A673 (cell line): ENCODE data around the gene DGKQ. TPM values are rescaled to one million over a fixed set of nuclear protein-coding genes. Genes with fewer than 3 reads are reported as not detected.

Source experiments
- BruUV-seq: library from RNA; stranded (reverse); fragments of 400-500 nt; replicated peaks from 2 replicates; lab custom pipeline; 2021; lab: Mats Ljungman, UMichigan
- CTCF ChIA-PET: fragments of 300-600 bp; sonication (Branson Sonifier 250); formaldehyde crosslinking; loops from one replicate; lab custom pipeline; 2022; ENCODE audit warnings: antibody characterized with exemption; lab: Charles Lee
- POLR2A ChIA-PET: fragments of 300-600 bp; sonication (Branson Sonifier 250); formaldehyde crosslinking; loops from one replicate; lab custom pipeline; 2022; ENCODE audit warnings: antibody characterized with exemption; ENCODE audit not compliant: low non-redundant PET; lab: Charles Lee
- DNase-seq: peaks from one replicate; pipeline ENCODE4 v3.0.0-alpha.2; 2015; ENCODE audit warnings: low spot score
- H3K27ac ChIP-seq: fragments of 200-600 bp; sonication (generic); 2 replicates; pipeline ENCODE4 v1.5.1; 2016; ENCODE audit warnings: mixed run types, low read depth, mild to moderate bottlenecking, mixed read lengths, antibody characterized with exemption, low read length; ENCODE audit not compliant: poor library complexity, severe bottlenecking
- H3K27me3 ChIP-seq: fragments of 200-600 bp; sonication (generic); replicated peaks from 2 replicates; pipeline ENCODE4 v1.6.1; 2017; ENCODE audit warnings: mixed run types, low read depth, mild to moderate bottlenecking, mixed read lengths, antibody characterized with exemption, low read length; ENCODE audit not compliant: insufficient read depth, poor library complexity
- H3K36me3 ChIP-seq: fragments of 200-600 bp; sonication (generic); 2 replicates; pipeline ENCODE4 v1.6.1; 2016; ENCODE audit warnings: mixed run types, mild to moderate bottlenecking, mixed read lengths, antibody characterized with exemption, low read length; ENCODE audit not compliant: insufficient read depth, poor library complexity, severe bottlenecking
- H3K4me1 ChIP-seq: fragments of 200-600 bp; sonication (generic); 2 replicates; pipeline ENCODE4 v1.6.1; 2017; ENCODE audit warnings: mixed run types, mild to moderate bottlenecking, mixed read lengths, antibody characterized with exemption, low read length; ENCODE audit not compliant: insufficient read depth, poor library complexity, severe bottlenecking
- H3K4me3 ChIP-seq: fragments of 200-600 bp; sonication (generic); 2 replicates; pipeline ENCODE4 v1.5.1; 2016; ENCODE audit warnings: low read depth, mixed run types, mild to moderate bottlenecking, mixed read lengths, low read length; ENCODE audit not compliant: poor library complexity, severe bottlenecking
- H3K9me3 ChIP-seq: fragments of 200-600 bp; sonication (generic); 2 replicates; pipeline ENCODE4 v1.6.1; 2016; ENCODE audit warnings: mixed run types, low read depth, mild to moderate bottlenecking, mixed read lengths, antibody characterized with exemption, low read length; ENCODE audit not compliant: poor library complexity, severe bottlenecking
- CTCF ChIP-seq: fragments of 300-800, 200-600 bp; sonication (generic); conservative IDR thresholded peaks from 2 replicates; pipeline ENCODE4 v1.5.1; 2017; ENCODE audit warnings: low read depth, mild to moderate bottlenecking, antibody characterized with exemption, low read length, moderate library complexity, mixed read lengths
- EZH2 ChIP-seq: fragments of 200-600 bp; sonication (generic); IDR thresholded peaks from 2 replicates; pipeline ENCODE4 v1.6.1; 2017; ENCODE audit warnings: borderline replicate concordance, low read depth, mild to moderate bottlenecking, mixed read lengths, antibody characterized with exemption, low read length; ENCODE audit not compliant: poor library complexity, severe bottlenecking
- intact Hi-C: fragments of 100-400 bp; cut with micrococcal nuclease; formaldehyde crosslinking; loops from one replicate; pipeline ENCODE4 v1.10.0; 2022; ENCODE audit not compliant: unreplicated experiment
- total RNA-seq: library from RNA; stranded (reverse); gene quantifications from 2 replicates; pipeline ENCODE4 v1.2.3, GENCODE V29; 2021

DGKQ gene
- total RNA-seq, 1 experiment from 2014 or later = 8.8 TPM

DNA sequence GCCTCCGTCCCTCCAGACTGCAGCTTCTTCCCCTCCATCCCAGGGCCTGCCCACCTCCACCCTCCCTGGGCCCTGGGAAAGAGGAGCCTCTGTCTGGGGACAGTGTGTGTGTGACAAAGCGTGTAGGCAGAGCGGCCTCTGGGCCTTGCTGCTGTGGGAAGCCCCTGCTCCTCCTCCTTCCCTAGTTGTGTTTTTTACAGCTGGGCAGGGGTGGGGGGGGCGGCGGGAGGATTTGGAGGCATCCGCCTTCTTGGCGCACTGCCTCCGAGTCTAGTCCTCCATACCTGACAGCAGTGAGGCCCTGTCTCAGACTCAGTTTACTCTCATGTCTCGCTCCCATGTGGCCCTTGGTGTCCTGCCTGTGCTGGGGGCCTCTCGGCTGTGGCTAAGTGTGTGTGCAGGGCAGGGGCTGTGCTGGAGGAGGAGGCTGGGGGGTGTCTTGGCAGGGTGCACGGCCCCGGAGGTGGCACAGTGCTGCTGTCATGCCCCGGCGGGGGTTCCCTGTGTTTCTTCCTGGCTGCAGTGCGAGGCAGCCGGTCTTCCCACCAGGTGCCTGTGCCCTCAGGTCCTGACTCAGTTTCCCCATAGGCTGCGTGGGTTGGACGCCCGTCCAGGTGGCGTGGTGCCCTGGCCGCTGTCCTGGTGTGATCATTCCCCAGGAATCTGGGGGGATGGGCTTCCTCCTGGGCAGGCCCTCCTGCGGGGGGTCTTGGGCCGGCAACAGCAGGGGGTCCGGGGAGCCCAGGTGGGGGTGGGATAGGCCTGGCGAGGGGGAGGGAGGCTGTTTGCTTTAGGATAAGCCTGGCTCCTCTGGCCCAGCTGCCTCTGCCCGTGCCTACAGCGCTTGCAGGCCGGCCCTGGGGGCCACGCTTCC lies 45.0 kb upstream of the DGKQ start:
- no peaks in the 10 kb centered on the region for H3K9me3 ChIP-seq
- no peak overlapping the region for H3K27ac ChIP-seq
- no TSS peak for BruUV-seq
- TF ChIP-seq CTCF (no peak), EZH2 (no peak)
- peak; percentile 55 for DNase-seq
- no peaks in the 10 kb centered on the region for H3K36me3 ChIP-seq
- intact Hi-C loops = no loop called here
- H3K4me3 ChIP-seq = no peak overlapping the region
- peaks cover 7% of the 10 kb centered on the region for H3K4me1 ChIP-seq
- H3K27me3 ChIP-seq = no peaks in the 10 kb centered on the region
- ChIA-PET CTCF (no interaction called here), POLR2A (no interaction called here)

DNA sequence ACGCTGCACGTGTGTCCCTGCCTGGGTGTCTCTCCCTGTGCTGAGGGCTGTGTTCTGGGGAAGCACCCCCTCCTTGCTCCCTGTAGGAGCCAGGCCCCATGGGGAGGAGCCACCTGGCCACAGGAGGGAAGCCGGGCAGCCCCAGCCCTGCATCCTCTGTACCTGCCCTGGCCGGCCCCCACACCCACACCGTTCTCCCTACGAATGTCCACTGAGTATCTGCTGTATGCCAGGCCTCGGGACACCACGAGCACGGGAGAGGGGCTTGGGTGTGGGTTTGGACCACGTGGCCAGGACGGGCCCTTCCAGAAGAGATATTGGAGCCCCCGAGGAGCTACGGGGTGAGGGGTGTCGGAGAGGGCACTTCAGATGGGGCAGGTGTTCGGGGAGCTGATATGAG lies 44.3 kb upstream of the DGKQ start:
- DNase-seq = no peak
- Histone ChIP-seq H3K27ac (no peak overlapping the region), H3K27me3 (no peaks in the 10 kb centered on the region), H3K36me3 (no peaks in the 10 kb centered on the region), H3K4me3 (no peak overlapping the region), H3K4me1 (peaks cover 7% of the 10 kb centered on the region), H3K9me3 (no peaks in the 10 kb centered on the region)
- BruUV-seq = no TSS peak
- intact Hi-C loops = no loop called here
- TF ChIP-seq EZH2 (no peak), CTCF (no peak)
- POLR2A ChIA-PET = no interaction called here
- CTCF ChIA-PET = no interaction called here

- BruUV-seq = no TSS peak
- no peak for DNase-seq
Observed at GRCh38 chr4:1017211-1017610, 43.8 kb upstream of the DGKQ start.

More at GRCh38 chr4:1017211-1017610, 43.8 kb upstream of the DGKQ start:
- Histone ChIP-seq H3K27me3 (no peaks in the 10 kb centered on the region), H3K27ac (no peak overlapping the region), H3K36me3 (no peaks in the 10 kb centered on the region), H3K4me3 (no peak overlapping the region), H3K4me1 (peaks cover 7% of the 10 kb centered on the region), H3K9me3 (no peaks in the 10 kb centered on the region)
- TF ChIP-seq EZH2 (no peak), CTCF (no peak)
- POLR2A ChIA-PET = no interaction called here
- intact Hi-C loops = no loop called here
- CTCF ChIA-PET = no interaction called here
